EL (cell line): ENCODE measurements around the gene MICAL2.

ENCODE experiments used
- DNase-seq: peaks from one replicate; pipeline ENCODE4 v3.0.0-alpha.2; 2016

Gene MICAL2

DNA sequence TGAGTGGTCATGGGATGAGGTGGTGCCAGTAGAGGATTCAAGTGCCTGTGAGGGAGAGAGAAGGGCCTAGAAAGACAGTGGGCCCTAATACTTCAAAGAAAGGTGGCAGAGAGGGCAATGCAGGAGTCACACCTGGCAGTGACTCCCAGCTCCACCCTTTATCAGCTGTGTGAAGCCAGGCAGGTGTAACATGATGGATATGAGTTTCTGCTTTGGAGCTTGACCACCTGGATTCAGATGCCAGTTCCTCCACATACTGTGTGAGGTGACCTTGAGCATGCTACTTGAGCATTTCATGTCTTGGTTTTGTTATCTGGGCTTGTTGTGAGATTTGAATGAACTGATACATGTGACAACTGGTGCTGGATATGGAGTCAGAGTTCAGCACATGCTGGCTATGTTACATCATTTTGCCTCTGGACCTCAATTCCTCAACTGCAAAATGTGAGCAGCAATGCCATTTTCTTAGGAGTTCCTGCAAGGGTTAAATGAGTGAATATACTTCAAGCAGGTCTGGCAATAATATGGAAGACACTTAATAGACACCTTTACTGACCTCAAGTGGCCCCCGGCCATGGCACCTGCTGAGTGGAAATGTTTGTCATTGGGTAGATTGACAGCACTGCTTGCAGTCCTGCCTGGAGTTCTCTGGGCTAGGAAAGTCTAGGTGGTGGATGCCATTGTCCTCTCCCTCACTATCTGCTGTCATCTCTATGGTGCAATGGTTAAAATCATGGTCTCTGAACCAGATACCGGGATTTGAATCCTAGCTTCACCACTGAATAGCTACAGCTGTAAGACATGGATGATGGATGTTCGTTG, 83.3 kb downstream of the MICAL2 start:
- DNase-seq = no peak

DNA sequence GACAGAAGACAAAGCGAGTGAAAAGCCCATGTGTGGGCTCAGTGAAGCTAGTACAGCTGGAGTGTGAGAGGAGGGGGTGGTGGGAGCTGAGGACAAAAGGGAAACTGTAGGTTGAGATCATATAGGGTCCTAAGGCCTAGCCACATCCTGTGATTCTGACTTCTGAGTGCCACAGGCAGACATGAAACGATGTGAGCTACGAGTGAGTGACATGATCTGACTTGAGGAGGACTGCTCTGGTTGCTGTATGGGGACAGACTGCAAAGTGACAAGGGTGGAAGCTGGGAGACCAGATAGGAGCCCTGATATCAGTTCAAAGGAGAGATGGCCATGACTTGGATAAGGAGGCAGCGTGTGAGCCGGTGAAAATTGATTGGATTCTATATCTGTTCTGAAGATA, 85.4 kb downstream of the MICAL2 start:
- DNase-seq = no peak

DNA sequence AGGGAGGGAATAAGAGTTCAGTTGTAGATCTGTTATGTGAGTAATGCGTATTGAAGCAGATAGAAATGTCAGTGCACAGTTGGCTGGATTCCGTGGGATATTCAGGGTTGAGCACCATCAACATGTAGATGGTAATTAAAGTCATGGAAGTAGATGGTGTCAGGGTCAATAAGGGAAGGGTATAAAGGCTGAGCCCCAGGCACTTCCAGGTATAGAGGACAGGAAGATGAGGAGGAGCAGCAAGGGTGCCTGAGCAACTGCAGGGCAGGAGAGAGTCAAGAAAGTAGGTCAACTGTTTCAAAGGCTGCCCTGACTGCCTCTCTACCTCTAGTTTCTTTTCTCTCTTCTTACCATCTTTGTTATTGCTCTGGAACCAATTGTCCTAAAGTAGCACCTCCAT, 85.9 kb downstream of the MICAL2 start:
- DNase-seq = no peak

DNA sequence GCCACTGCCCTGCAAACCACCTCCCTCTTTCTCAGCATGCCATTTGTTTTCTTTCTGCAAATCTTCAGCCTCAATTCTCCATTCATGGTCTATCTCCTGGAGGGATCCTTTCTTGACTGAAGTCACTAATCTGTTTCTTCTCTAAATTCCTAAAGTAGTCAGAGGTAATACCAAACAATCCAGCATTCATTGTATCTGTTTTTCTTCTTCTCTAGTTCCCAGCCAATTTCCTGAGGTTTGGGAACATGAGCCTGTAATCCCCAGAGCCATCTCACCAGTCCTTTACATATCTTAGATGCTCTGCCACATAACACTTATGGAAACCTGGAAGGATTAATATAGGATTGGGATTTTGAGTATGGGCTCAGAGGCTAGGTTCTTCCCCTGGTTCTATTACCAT, 86.5 kb downstream of the MICAL2 start:
- DNase-seq = no peak

DNA sequence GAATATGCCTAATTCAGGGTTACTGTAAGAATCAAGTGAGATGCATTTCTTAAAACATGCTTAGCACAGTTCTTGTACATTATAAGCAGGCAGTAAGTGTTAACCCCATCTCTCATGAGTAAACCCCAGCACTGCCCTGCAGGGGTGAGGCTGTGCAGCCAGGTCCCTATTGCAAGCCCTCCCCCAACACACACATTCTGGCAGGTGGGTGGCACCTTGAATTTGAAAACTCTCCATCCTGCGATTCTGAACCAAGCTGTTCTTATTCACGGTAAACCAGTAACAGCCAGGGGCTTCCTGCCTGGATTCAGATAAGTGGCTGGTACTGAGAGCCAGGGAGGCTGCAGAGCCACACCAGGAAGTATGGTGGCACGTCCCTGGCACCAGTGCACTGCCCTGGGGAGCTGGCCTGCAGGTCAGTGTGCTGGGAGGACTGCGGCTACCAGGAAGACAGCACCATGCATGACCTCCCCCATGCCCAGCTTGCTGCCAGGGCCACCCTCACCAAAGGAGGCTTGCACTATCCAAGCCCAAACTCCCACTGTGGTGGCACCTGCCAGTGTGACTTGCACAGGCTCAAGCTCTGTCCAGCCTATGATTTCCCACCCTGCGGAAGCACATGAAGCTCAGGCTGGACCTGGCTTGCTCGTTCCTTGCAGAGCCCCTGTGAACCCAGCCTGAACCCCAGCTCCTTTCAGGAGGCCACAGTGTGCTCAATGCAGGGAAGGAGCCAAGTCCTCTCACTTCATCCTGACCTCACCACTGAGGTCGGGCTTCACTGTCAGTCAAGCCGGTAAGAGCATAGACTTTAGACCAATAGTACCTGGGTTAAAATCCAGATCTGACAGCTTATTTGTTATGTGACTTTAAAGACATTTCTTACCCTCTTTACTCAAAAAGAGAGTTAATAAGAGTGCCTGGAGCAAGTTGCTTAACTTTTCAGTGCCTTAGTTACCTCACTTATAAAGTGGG, 88.1 kb downstream of the MICAL2 start:
- DNase-seq = no peak

DNA sequence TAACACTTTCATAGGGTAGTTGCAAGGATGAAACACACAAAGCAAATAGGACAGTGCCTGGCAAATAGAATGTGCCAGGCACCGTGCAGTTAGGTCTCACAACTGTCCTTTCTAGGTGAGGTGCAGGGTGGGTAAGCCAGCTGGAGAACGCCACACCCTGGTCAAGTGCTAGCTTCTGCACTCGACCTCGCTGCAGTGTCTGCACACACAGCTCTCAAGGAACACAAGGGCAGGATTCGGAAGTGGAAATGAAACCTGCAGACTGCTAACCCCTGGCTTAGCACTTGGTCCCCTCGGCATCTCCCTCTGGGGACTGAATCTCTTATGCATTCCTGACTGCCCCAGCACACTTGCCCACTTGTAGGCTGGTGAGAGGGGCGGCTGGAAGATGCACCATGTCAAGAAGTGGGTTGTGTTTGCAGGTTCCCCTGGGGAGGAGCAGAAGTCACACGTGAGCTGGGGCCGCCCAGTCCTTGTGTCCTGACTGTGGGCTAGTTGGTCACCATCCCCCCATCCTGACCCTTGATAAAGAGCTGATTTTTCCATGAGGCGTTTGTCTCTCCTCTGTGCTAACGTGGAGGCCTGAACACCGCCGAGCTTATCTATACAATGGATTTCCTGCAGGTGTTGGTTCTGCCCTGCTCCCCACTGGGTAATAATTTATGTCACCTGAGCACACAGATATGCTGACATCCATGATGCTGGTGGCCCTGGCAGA, 89.0 kb downstream of the MICAL2 start:
- DNase-seq = no peak

DNA sequence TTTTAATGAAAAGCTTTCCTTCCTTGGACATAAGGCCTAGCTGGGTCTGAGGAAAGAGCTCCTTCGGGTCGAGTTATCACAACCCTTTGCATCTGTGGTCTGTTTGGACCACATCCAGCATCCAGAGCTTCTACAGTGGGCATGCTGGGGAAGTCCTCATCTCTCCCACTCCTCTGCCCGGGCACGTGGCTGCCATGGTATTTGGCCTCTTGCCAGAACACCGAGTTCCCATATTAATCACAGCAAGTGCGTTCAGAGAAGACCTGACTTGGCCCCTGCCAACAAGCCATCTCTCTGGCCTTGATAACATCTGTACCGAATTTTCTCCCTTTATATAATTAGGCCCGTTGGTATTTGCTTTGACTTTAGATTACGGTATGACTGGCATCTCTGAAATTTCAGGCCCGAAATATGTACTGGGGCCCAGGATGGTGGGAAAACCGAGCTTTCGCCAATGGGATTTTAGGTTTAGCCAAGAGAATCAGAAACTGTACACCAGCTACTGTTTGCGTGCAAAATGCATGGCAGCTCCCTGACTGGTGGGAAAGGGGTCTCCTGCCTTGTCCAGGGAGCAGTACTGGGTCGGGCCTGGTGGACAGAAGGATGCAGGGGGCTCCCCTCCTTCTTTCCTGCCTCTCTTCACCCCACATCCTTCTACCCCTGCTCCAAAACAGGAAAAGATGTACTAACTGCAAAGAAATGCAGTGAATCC, 90.0 kb downstream of the MICAL2 start:
- DNase-seq = peak; percentile 96

DNA sequence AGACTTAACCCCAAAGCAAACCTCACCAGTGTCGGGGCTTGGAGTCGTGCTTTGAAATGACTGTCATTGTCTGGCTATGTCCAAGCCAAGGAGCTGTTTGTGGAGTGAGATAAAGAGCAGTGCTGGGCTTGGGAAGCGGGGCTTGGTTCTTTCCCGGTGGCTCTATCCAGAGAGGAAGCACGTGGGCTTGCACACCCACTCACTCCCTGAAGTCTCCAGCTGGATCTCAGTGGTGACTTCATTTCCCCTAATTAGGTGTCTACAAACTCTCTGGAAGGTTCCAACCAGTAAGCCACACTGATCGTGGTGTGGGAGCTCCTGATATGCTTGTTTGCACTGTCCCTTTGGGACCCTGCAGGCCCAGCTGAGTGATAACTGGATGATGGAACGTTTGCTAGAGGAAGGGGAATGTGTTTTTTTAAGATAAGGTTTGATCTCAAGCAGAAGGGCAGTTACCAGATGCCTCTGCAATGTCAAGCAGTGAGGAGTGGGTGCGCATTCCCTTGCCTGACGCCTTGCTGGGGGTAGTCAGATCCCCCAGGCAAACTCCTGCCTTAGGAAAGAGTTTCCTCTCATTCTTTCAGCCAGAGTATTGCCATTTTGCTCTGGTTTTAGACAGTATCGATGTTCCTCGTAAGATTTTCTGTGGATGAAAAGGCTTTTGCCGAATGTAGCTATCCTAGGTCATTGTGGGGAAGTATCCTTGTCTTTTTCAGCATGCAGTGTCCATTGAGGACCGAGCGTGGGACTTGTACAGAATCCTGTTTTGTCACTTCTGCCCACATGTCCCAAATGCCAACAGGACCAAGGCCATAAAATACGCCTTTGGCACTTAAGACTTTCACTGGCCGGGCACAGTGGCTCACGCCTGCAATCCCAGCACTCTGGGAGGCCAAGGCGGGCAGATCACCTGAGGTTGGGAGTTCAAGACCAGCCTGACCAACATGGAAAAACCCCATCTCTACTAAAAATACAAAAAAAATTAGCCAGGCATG, 90.9 kb downstream of the MICAL2 start:
- DNase-seq = peak; percentile 97

DNA sequence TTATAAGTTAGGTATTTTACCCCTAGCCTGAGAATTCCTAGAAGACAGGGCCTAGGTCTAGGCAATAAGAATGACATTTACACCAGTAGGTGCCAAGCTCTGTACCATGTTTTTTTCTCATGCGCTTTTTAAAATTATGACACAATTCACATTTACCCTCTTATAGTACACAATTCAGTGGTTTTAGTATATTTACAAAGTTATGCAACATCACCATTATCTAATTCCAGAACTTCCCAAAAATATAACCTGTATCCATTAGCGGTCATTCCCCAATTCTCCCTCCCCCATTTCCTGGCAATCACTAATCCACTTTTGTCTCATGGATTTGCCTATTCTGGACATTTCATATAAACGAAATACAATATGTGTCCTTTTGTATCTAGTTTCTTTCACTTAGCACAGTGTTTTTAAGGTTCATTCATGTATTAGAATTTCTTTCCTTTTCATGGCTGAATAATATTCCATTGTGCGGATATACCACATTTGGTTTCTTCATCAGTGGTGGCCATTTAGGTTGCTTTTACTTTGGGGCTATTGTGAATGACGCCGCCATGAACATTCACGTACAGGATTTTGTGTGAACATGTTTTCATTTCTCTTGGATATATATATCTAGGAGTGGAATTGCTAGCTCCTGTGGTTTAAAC, 92.4 kb downstream of the MICAL2 start:
- no peak for DNase-seq

DNA sequence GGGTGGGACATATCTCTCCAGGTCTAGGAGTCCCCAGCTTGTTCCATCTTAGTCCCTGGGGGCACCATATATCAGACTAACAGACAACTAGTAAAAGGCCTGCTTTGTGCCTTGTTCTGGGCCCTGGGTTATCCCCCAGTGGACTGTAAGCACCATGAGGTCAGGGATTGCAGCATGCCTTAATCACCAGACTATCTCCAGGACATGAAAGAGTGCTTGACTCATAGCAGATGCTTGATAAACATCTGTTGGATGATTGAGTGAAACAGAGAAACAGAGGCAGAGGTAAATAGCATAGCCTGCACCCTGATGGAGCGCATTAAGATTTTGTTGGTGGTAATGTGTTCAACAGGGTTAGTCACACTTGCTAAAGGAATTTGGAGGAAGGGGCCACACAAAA, 94.1 kb downstream of the MICAL2 start:
- DNase-seq = no peak

DNA sequence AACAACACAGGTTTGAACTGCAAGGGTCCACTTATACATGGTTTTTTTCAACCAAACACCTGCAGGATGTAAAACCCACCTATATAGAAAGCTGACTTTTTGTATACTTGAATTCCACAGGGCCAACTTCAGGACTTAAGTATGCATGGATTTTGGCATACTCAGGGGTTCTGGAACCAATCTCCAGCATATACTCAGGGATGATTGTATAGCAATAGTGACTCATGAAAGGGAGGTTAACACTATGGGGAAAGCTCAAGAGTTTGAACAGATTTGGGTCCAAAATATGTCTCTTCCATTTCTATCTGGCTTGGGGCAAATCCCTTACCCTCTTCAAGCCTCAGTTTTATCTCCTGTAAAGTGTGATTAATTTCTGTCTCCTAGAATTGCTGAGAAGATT, 94.9 kb downstream of the MICAL2 start:
- DNase-seq = peak; percentile 66

DNA sequence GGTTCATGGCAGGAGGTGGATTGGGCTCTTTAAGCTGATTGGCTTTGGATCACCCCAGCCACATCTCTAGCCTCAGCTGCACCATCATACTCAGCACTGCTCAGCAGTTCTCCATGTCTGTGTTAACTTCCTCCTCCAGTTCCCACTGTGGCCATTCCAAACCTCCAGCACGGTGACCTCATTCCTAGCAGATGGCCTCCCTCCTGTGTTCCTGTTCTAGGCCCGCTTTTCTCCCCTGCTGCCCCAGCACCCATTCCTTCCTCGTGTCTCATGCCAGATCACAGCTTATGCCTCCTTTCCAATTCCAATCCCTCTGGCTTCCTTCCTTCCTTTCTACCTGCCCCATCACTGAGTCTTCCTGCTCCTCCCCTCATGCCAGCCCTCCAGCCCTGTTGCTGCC, 96.1 kb downstream of the MICAL2 start:
- DNase-seq = peak; percentile 73

DNA sequence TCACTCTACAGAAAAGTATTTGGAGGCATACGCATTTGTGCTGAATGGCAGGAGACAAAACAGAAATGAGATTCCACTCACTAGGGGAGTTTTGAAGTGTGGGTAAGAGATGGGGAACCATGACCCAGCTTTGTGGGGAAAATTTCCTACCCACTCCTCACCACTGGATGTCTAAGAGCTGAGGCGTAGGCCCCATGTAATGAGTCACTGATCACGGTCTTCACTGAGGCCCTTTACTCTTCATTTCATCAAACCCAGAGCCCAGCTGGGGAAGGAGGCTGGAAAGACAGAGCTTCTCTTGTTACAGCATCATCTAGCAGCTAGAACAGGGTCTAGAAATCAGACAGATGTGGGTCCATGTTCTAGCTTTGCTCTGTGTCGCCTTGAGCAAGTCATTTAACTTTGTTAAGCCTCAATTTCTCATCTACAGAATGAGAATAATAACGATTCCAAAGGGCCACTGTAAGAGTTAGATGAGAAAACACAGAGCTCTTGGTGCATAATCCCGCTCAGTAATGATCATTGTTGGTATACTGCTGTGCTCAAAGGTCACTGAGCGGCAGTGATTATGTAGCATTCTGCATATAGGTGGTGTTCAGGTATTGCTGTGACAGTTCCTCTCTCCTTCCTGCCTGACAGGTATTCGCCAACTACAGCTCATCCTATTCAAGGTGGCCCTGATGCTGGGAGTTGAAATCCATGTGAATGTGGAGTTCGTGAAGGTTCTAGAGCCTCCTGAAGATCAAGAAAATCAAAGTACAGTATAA, 97.2 kb downstream of the MICAL2 start:
- peak; percentile 84 for DNase-seq

DNA sequence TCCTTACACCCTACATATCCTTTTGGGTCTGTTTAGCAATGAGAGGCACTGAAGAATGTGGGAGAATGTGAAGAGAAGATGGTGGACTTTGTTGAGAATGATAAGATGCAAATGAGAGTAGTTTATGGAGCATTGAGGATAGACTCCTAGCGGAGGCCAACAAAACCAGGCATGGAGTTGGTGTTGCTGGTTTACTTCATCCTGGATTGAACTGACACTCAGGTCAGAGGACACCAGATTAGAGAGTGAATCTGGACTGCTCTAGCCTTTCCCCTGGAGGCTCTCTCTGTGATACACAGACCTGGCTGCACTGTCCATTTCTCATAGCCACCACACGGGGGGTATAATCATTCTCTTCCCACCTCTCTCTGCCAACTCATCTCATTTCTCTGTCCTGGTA, 98.7 kb downstream of the MICAL2 start:
- no peak for DNase-seq

DNA sequence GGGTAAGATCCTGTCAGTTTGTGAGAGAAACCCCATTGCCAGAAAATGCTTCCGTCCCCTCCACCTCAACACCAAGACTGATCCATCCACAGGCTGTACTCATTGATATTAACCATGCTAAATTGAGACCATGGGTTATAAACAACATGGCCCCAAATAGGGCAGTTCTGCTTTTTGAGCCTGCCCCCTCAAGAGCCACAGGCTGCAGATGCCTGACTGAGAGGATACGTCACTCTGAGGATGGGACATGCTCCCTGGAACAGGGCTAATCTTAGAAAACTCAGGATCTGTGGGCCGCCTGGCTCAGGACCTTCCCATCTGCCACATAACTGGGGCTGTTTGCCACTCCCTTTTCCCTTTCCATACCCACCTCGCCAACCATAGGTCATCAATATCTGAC, 99.8 kb downstream of the MICAL2 start:
- DNase-seq = no peak

DNA sequence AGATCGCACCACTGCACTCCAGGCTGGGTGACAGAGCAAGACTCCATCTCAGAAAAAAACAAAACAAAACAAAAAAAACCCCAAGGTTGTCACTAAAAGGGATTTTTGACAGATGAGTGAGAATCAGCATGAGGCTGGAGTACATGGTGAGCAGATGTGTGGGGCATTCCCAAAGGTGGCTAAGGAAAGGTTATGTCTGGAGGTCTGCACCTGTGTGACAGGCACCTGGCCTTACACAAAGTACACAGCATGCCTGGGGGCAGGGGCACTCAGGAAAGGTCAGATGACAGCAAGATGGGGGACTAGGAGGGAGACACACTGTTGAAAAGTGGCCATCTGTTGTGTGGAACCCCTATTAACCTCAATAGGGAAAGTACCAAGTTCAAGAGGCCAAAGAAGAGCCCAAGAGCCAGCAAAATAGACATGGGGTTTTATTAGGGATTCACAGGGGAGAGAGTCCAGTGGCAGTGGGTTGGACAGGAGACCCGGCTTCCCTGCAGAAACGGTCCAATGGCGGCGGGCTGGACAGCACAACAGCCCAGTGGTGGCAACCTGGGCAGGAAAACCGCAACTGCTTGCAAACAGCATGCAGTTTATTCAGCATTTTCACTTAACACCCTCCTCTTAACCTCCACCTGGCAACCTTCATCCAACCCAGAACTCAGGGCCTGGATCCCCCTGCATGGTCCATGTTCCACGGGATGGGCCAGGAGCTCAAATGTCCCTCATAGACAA, 101.1 kb downstream of the MICAL2 start:
- DNase-seq = no peak

DNA sequence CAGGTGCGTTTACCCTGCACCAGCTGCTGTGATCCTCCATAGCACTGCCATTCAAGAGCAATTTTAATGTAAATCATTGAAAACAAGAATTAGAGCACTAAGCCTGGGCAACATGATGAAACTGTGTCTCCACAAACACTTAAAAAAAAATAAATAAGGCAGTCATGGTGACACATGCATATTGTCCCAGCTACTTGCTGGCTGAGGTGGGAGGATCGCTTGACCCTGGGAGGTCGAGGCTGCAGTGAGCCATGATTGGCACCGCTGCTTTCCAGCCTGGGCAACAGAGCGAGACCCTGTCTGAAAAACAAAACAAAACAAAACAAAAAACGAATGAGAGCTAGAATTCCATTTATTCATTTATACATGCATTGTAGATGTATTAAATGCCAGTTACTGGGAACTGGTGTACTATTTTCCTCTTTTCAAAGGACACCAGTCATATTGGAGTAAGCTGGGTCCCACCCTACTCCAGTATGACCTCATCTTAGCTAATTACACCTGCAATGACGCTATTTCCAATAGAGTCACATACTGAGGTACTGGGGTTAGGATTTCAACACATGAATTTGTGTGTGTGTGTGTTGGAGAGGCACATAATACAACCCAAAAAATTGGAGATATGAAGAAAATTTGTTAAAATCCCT, 101.9 kb downstream of the MICAL2 start:
- no peak for DNase-seq

DNA sequence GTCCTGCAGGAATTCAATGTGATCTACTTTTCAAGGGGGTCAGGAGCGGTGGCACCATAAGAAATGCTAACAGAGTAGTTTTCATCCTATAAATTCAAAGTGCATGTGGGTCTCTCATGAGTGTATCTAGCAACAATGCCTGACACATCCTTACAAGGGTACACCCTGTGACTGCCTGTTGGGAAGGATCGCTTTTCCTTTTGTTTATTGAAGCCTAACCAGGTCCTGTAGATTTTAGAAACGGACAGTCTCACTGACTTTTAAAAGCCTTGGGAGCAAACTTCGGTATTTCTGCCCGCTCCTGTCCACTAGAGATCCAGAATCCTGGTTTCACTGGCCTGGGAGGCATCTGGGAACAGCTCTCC, 102.4 kb downstream of the MICAL2 start:
- no peak for DNase-seq

DNA sequence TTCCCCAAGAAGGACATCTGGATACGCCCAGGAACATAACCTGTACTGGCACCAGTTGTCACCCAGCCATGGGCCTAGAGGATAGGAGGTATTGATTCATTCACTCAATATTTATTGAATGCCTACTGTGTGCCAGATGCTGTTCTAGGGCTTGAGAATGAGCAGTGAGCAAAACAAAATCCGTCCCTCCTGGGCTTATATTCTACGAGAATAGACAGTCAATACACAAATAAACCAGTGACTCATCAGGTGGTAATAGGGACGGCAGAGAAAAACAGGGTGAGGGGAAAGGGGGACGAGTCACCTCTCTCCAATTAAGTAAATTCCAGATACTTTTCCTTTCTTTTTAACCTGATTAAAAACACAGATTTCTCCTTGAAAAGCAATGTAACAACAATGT, 103.5 kb downstream of the MICAL2 start:
- DNase-seq = peak; percentile 78
